ENCODE measurements around the gene EIF3K.

The EIF3K gene

DNA sequence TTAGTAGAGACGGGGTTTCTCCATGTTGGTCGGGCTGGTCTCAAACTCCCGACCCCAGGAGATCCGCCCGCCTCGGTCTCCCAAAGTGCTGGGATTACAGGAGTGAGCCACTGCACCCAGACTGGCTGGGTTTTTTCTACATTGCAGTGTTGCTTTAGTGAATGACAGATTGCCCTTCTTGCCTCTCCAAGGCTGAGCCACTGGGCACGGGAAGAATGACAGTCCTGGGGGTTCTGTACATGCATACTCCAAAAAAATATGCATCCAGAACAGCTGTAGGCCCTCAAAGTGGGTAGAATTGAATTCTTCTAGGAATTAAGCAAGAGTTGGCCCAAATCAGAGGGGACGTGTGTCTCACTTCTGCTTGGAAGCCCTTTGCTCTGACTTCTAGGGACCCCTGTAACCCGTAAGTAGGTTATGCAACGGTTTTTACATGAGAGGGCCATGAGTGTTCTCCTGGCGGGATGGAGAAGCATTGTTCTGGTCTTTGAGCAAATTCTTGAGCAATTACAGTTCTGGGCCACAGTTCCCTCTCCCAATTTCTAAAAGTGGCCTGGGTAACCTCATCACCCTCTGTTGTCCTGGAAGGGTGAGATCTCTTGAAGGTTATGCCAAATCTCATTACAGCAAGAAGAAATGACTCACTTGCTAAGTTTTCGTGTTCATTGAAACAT lies 32.1 kb downstream of the EIF3K start (continued):
- TF ChIP-seq, protein P1, sequence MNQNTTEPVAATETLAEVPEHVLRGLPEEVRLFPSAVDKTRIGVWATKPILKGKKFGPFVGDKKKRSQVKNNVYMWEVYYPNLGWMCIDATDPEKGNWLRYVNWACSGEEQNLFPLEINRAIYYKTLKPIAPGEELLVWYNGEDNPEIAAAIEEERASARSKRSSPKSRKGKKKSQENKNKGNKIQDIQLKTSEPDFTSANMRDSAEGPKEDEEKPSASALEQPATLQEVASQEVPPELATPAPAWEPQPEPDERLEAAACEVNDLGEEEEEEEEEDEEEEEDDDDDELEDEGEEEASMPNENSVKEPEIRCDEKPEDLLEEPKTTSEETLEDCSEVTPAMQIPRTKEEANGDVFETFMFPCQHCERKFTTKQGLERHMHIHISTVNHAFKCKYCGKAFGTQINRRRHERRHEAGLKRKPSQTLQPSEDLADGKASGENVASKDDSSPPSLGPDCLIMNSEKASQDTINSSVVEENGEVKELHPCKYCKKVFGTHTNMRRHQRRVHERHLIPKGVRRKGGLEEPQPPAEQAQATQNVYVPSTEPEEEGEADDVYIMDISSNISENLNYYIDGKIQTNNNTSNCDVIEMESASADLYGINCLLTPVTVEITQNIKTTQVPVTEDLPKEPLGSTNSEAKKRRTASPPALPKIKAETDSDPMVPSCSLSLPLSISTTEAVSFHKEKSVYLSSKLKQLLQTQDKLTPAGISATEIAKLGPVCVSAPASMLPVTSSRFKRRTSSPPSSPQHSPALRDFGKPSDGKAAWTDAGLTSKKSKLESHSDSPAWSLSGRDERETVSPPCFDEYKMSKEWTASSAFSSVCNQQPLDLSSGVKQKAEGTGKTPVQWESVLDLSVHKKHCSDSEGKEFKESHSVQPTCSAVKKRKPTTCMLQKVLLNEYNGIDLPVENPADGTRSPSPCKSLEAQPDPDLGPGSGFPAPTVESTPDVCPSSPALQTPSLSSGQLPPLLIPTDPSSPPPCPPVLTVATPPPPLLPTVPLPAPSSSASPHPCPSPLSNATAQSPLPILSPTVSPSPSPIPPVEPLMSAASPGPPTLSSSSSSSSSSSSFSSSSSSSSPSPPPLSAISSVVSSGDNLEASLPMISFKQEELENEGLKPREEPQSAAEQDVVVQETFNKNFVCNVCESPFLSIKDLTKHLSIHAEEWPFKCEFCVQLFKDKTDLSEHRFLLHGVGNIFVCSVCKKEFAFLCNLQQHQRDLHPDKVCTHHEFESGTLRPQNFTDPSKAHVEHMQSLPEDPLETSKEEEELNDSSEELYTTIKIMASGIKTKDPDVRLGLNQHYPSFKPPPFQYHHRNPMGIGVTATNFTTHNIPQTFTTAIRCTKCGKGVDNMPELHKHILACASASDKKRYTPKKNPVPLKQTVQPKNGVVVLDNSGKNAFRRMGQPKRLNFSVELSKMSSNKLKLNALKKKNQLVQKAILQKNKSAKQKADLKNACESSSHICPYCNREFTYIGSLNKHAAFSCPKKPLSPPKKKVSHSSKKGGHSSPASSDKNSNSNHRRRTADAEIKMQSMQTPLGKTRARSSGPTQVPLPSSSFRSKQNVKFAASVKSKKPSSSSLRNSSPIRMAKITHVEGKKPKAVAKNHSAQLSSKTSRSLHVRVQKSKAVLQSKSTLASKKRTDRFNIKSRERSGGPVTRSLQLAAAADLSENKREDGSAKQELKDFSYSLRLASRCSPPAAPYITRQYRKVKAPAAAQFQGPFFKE (tag by site-specific recombination; IDR thresholded peaks at IDR 0.05; ENCODE audit: borderline replicate concordance) = no peak
- TF ChIP-seq ZNF223 (tag by site-specific recombination; IDR thresholded peaks at IDR 0.05) (no peak), ZNF23 (tag by site-specific recombination; IDR thresholded peaks at IDR 0.05; ENCODE audit: borderline replicate concordance) (no peak), ZNF169 (tag by site-specific recombination; IDR thresholded peaks at IDR 0.05) (no peak), ZNF16 (tag by site-specific recombination; IDR thresholded peaks at IDR 0.05; ENCODE audit: low read depth) (no peak), ZNF660 (tag by site-specific recombination; IDR thresholded peaks at IDR 0.05) (0 out of 2 replicates have a peak, but pooled peaks have one; percentile 13), ZNF202 (tag by site-specific recombination; IDR thresholded peaks at IDR 0.05; ENCODE audit: borderline replicate concordance) (no peak), ZNF600 (tag by site-specific recombination; IDR thresholded peaks at IDR 0.05) (peak; percentile 93)
- TF ChIP-seq, protein P2, sequence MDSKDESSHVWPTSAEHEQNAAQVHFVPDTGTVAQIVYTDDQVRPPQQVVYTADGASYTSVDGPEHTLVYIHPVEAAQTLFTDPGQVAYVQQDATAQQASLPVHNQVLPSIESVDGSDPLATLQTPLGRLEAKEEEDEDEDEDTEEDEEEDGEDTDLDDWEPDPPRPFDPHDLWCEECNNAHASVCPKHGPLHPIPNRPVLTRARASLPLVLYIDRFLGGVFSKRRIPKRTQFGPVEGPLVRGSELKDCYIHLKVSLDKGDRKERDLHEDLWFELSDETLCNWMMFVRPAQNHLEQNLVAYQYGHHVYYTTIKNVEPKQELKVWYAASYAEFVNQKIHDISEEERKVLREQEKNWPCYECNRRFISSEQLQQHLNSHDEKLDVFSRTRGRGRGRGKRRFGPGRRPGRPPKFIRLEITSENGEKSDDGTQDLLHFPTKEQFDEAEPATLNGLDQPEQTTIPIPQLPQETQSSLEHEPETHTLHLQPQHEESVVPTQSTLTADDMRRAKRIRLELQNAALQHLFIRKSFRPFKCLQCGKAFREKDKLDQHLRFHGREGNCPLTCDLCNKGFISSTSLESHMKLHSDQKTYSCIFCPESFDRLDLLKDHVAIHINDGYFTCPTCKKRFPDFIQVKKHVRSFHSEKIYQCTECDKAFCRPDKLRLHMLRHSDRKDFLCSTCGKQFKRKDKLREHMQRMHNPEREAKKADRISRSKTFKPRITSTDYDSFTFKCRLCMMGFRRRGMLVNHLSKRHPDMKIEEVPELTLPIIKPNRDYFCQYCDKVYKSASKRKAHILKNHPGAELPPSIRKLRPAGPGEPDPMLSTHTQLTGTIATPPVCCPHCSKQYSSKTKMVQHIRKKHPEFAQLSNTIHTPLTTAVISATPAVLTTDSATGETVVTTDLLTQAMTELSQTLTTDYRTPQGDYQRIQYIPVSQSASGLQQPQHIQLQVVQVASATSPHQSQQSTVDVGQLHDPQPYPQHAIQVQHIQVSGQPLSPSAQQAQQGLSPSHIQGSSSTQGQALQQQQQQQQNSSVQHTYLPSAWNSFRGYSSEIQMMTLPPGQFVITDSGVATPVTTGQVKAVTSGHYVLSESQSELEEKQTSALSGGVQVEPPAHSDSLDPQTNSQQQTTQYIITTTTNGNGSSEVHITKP (tag by site-specific recombination; IDR thresholded peaks at IDR 0.05) = peak; percentile 87
- TF ChIP-seq, protein P3, sequence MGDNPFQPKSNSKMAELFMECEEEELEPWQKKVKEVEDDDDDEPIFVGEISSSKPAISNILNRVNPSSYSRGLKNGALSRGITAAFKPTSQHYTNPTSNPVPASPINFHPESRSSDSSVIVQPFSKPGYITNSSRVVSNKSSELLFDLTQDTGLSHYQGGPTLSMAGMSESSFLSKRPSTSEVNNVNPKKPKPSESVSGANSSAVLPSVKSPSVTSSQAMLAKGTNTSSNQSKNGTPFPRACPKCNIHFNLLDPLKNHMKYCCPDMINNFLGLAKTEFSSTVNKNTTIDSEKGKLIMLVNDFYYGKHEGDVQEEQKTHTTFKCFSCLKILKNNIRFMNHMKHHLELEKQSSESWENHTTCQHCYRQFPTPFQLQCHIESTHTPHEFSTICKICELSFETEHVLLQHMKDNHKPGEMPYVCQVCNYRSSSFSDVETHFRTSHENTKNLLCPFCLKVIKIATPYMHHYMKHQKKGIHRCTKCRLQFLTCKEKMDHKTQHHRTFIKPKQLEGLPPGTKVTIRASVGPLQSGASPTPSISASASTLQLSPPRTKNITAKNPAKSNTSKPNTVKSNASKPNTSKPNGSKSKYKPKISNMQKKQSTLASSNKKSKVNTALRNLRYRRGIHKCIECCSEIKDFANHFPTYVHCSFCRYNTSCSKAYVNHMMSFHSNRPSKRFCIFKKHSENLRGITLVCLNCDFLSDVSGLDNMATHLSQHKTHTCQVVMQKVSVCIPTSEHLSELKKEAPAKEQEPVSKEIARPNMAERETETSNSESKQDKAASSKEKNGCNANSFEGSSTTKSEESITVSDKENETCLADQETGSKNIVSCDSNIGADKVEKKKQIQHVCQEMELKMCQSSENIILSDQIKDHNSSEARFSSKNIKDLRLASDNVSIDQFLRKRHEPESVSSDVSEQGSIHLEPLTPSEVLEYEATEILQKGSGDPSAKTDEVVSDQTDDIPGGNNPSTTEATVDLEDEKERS (tag by site-specific recombination; IDR thresholded peaks at IDR 0.05) = no peak
- TF ChIP-seq, protein P4, sequence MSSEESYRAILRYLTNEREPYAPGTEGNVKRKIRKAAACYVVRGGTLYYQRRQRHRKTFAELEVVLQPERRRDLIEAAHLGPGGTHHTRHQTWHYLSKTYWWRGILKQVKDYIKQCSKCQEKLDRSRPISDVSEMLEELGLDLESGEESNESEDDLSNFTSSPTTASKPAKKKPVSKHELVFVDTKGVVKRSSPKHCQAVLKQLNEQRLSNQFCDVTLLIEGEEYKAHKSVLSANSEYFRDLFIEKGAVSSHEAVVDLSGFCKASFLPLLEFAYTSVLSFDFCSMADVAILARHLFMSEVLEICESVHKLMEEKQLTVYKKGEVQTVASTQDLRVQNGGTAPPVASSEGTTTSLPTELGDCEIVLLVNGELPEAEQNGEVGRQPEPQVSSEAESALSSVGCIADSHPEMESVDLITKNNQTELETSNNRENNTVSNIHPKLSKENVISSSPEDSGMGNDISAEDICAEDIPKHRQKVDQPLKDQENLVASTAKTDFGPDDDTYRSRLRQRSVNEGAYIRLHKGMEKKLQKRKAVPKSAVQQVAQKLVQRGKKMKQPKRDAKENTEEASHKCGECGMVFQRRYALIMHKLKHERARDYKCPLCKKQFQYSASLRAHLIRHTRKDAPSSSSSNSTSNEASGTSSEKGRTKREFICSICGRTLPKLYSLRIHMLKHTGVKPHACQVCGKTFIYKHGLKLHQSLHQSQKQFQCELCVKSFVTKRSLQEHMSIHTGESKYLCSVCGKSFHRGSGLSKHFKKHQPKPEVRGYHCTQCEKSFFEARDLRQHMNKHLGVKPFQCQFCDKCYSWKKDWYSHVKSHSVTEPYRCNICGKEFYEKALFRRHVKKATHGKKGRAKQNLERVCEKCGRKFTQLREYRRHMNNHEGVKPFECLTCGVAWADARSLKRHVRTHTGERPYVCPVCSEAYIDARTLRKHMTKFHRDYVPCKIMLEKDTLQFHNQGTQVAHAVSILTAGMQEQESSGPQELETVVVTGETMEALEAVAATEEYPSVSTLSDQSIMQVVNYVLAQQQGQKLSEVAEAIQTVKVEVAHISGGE (tag by site-specific recombination; conservative IDR thresholded peaks at IDR 0.05; ENCODE audit: low read depth) = no peak

Measured in HEK293 (cell line).